Measurements from ENCODE around the gene ELL2. TPM values are rescaled to one million over a fixed set of nuclear protein-coding genes. Genes with fewer than 3 reads are reported as not detected.
"Not testable (repeated sequence)": the region's sequence is repeated elsewhere in the genome, so short reads cannot be mapped to it uniquely, and the experiment has no call there.

ELL2 gene
- total RNA-seq, 1 donor from 2014 or later: 124 TPM

DNA sequence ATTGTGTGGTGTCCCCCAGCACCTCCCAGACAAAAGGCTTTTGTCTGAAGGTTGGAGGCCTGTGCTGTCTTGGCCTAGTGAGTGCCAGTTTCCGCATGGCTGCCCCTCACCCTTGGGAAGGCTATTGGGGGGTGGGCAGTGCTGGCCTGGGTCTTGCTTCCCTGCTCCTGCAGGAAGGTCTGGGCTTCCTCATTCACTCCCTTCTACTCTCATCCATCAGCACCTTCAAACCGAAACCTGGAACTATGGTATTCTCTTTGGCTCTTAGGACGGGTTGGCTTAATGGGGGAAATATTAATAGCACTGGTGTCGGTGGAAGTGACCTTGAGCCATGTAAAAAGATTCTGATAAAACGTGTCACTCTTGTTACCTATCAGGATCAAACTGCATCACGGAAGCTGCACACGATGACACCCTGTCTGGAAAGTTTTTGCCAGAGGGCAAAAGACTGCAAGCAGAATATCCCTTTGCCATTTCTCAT lies 105.1 kb downstream of the ELL2 start:
- Mint-ChIP-seq H3K9me3 (ENCODE audit: low read depth) (no peaks in the 10 kb centered on the region), H3K4me3 (ENCODE audit: low read depth) (no peak overlapping the region), H3K36me3 (ENCODE audit: insufficient read depth) (no peaks in the 10 kb centered on the region), H3K27ac (peak overlapping the region; percentile 14), H3K4me1 (ENCODE audit: low read depth) (peaks cover 41% of the 10 kb centered on the region), H3K27me3 (no peaks in the 10 kb centered on the region)
- TF ChIP-seq, protein P1, sequence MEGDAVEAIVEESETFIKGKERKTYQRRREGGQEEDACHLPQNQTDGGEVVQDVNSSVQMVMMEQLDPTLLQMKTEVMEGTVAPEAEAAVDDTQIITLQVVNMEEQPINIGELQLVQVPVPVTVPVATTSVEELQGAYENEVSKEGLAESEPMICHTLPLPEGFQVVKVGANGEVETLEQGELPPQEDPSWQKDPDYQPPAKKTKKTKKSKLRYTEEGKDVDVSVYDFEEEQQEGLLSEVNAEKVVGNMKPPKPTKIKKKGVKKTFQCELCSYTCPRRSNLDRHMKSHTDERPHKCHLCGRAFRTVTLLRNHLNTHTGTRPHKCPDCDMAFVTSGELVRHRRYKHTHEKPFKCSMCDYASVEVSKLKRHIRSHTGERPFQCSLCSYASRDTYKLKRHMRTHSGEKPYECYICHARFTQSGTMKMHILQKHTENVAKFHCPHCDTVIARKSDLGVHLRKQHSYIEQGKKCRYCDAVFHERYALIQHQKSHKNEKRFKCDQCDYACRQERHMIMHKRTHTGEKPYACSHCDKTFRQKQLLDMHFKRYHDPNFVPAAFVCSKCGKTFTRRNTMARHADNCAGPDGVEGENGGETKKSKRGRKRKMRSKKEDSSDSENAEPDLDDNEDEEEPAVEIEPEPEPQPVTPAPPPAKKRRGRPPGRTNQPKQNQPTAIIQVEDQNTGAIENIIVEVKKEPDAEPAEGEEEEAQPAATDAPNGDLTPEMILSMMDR (IDR thresholded peaks at IDR 0.05; ENCODE audit: unreplicated experiment): no peak
- DNase-seq (ENCODE audit: low spot score, unreplicated experiment): no peak

DNA sequence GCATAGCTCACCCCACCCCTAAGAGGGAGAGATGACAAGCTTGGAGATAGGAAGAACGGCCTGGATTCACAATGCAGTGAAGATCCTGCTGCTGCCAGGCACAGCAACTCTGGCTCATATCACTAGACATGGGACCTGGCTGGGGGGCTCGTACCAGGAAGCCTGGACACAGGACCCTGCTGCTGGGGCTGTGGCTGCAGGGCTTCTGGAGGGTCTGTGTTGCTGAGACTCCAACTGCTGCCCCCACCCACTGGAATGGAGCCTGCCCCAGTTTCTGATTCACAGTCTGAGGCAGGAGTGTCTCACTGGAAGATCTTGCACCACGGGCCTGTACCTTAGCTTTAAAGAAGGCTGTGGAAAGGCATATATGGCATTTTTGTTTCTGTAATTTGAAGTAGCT lies 108.2 kb downstream of the ELL2 start:
- no peak overlapping the region for H3K27ac Mint-ChIP-seq
- H3K27me3 Mint-ChIP-seq: no peaks in the 10 kb centered on the region
- TF ChIP-seq, protein P1 (IDR thresholded peaks at IDR 0.05; ENCODE audit: unreplicated experiment): no peak
- H3K4me3 Mint-ChIP-seq (ENCODE audit: low read depth): no peak overlapping the region
- H3K4me1 Mint-ChIP-seq (ENCODE audit: low read depth): peaks cover 20% of the 10 kb centered on the region
- H3K9me3 Mint-ChIP-seq (ENCODE audit: low read depth): no peaks in the 10 kb centered on the region
- peaks cover 2% of the 10 kb centered on the region for H3K36me3 Mint-ChIP-seq (ENCODE audit: insufficient read depth)
- no peak for DNase-seq (ENCODE audit: low spot score, unreplicated experiment)

DNA sequence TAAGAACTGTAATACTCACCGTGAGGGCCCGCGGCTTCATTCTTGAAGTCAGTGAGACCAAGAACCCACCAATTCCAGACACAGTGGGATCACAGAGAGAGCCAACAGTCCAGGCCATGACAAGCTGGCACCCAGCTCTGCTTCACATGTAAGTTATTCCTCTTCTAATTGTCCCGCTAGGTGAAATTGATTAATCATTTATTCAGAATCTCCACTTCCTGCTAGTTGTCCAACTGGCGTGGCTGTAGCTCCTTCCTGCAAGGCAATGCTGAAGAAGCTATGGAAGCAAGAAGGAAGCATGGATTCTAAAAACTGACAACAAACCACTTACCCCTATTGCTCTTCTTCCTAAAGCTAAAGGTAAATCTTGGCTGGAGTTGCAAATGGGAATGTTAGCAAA lies 109.1 kb downstream of the ELL2 start:
- Mint-ChIP-seq H3K4me3 (ENCODE audit: low read depth) (no peak overlapping the region), H3K27ac (no peak overlapping the region), H3K9me3 (ENCODE audit: low read depth) (no peaks in the 10 kb centered on the region), H3K36me3 (ENCODE audit: insufficient read depth) (peaks cover 2% of the 10 kb centered on the region), H3K4me1 (ENCODE audit: low read depth) (peaks cover 13% of the 10 kb centered on the region), H3K27me3 (no peaks in the 10 kb centered on the region)
- TF ChIP-seq, protein P1 (IDR thresholded peaks at IDR 0.05; ENCODE audit: unreplicated experiment): no peak
- no peak for DNase-seq (ENCODE audit: low spot score, unreplicated experiment)

DNA sequence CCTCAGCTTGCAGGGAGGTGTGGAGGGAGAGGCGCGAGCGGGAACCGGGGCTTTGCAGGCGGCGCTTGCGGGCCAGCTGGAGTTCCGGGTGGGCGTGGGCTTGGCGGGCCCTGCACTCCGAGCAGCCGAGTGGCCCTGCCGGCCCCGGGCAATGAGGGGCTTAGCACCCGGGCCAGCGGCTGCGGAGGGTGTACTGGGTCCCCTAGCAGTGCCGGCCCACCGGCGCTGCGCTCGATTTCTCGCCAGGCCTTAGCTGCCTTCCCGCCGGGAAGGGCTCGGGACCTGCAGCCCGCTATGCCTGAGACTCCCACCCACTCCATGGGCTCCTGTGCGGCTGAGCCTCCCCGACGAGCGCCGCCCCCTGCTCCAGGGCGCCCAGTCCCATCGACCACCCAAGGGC lies 110.5 kb downstream of the ELL2 start:
- H3K36me3 Mint-ChIP-seq (ENCODE audit: insufficient read depth); H3K4me1 Mint-ChIP-seq (ENCODE audit: low read depth); H3K27me3 Mint-ChIP-seq; DNase-seq (ENCODE audit: low spot score, unreplicated experiment); H3K9me3 Mint-ChIP-seq (ENCODE audit: low read depth); H3K27ac Mint-ChIP-seq; H3K4me3 Mint-ChIP-seq (ENCODE audit: low read depth): not testable (repeated sequence)

DNA sequence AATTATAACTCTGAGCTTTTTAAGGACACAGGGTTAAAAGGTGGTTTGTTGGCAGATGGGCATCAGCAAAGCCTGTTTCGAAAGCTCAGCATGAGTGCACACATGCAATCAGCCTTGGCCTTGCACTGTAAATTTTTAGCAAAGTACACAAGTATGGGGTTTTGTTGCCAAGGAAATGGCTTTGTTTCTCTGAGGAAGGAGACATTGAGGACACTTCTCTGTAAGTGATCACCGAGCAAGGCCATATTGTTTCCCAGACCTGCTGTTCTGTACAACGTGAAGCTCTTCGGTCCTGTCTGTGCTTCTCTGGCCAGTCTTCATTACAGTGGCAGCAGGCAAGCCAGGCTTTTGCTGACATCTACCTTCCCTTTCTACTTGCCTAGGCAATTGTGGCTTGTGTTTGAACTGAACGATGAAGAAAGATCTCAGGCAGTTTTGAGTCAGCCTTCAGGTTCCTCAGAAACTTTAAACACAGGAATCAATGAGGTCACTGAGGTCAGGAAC lies 111.2 kb downstream of the ELL2 start:
- Mint-ChIP-seq H3K36me3 (ENCODE audit: insufficient read depth) (peaks cover 2% of the 10 kb centered on the region), H3K4me1 (ENCODE audit: low read depth) (peaks cover 3% of the 10 kb centered on the region), H3K27me3 (no peaks in the 10 kb centered on the region), H3K9me3 (ENCODE audit: low read depth) (no peaks in the 10 kb centered on the region), H3K4me3 (ENCODE audit: low read depth) (no peak overlapping the region), H3K27ac (peak overlapping the region; percentile 67)
- no peak for DNase-seq (ENCODE audit: low spot score, unreplicated experiment)
- TF ChIP-seq, protein P1 (IDR thresholded peaks at IDR 0.05; ENCODE audit: unreplicated experiment): no peak

DNA sequence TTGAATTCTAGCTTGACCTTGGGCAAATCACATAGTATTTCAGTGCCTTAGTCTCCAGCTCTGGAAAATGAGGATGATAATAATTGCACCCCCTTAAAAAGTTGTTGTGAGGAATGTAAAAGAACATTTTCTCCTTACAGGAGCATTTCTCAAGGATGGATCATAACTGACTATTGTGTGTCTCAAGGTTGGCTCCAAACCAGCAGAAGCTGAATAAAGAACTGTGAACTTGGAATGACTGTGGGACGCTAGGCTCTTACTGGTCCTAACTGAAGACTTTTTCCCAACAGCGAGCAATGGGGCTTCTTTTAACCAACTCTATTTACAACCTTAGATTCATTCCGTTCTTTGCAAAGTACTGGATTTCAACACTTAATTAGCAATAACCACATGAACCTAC lies 113.0 kb downstream of the ELL2 start:
- no peak overlapping the region for H3K27ac Mint-ChIP-seq
- DNase-seq (ENCODE audit: low spot score, unreplicated experiment): no peak
- H3K36me3 Mint-ChIP-seq (ENCODE audit: insufficient read depth): peaks cover 2% of the 10 kb centered on the region
- H3K9me3 Mint-ChIP-seq (ENCODE audit: low read depth): no peaks in the 10 kb centered on the region
- TF ChIP-seq, protein P1 (IDR thresholded peaks at IDR 0.05; ENCODE audit: unreplicated experiment): no peak
- H3K4me3 Mint-ChIP-seq (ENCODE audit: low read depth): no peak overlapping the region
- H3K4me1 Mint-ChIP-seq (ENCODE audit: low read depth): peaks cover 3% of the 10 kb centered on the region
- no peaks in the 10 kb centered on the region for H3K27me3 Mint-ChIP-seq

Measured in progenitor cell of endocrine pancreas (in vitro differentiated cells).